Medulla oblongata (tissue), 1 donor: Measurements from ENCODE around the gene DPY19L3.
"Not testable (repeated sequence)": the region's sequence is repeated elsewhere in the genome, so short reads cannot be mapped to it uniquely, and the experiment has no call there.

Experiments
- DNase-seq: peaks from one replicate; pipeline ENCODE4 v3.0.0-alpha.2; 2015; ENCODE audit errors: extremely low spot score

DPY19L3 gene

DNA sequence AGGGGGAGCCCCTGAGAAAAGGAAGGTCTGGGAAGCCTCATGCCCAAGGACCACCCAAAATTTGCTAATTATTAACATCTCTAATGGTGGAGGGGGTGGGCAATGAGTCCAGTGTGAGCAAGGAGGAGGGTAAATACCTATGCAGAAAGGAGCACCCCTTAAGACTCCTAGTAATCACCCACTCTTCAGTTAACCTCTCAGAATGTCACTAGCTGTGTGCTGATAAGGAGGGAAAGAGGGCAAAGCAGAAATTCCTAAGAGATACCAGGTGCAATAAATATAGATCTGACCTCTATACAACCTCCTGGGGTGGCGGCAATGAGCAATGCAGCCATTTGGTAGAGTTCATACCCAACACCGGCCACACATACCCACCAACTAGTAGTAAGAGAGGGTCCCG, 12.7 kb upstream of the DPY19L3 start:
- DNase-seq: no peak

DNA sequence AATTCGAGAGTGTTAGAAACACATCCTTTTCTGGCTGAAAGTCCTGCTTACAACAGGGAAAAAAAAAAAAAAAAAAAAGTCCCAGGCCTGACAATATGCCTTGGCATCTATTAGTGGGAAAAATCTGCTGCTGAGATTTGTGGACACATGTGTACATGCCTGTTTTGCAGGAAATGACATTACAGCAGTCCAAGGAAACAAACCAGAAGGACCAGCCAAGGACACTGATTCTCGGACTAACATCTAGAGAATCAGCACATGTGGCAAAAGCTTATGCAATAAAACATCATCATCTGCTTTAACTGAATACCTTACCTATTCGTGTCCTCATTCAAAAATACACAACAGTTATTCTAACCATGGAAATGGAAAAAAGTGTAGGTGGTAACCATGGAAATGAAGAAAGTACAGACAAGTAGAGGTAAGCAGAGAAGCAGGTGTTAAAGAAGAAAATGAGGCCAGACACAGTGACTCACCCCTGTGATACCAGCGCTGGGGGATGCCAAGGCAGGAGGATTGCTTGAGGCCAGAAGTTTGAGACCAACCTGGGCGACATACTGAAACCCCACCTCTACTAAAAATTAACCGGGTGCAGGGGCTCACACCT, 9.4 kb upstream of the DPY19L3 start:
- DNase-seq: no peak

DNA sequence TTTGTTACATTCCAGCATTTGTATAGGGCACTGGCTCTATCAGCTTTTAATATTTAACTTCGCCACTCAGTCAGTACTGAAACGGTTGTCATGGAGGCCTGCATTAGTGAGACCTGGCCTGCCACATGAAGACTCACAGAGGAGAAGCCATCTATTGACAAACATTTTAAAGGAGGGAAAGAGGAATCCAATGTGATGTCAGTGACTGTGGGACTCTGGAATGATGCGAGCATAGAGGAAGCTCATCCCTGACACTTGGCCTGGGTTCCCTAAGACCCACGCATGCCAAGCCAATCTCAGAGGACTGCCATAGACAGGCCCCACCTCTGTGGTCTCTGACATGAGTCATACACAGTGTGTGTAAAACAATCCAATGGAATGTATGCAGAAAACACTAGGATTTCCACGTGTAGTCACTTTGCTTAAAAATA, 7.9 kb upstream of the DPY19L3 start:
- DNase-seq: no peak

DNA sequence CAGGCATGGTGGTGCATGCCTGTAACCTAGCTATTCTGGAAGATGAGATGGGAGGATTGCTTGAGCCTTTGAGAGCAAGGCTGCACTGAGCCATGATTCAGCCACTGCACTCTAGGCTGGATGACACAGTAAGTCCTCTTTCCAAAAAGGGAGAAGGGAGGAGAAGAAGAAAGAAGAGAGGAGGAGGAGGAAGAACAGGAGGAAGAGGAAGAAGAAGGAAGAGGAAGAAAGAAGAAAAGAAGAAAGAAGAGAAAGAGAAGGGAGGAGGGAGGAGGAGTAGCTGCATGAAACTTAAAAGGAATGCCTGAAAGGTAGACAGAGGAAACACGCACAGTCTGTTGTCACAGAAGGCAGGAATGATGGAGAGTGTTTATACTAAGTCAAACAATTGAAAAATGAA, 3.6 kb upstream of the DPY19L3 start:
- DNase-seq: no peak

GRCh38 chr19:32403291-32403995, 2.1 kb upstream of the DPY19L3 start:
- no peak for DNase-seq

DNA sequence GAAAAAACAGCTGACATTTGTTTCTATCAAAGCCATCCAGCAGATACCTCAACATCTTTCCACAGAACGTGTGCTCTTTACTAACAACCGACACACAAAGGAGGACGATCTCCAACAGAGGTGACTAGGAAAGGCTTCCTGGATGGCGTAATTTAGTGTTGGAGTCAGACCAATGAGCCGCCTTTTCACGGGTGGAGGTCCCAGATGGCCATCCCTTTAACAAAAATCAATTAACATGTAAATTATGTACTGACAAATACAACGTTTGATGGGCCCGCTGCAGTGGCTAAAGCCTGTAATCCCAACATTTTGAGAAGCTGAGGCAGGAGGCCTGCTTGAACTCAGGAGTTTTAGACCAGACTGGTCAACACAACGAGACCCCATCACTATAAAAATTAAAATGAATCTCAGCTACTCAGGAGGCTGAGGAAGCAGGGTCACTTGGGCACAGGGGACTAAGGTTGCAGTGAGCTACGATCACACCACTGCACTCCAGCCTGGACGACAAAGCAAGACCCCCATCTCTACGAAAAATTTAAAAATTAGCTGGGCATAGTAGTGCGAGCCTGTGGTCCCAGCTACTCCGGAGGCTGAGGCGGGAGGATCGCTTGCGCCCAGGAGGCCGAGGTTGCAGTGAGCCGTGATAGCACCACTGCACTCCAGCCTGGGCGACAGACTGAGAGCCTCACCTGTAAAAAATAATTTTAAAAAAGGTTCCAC, 1.2 kb upstream of the DPY19L3 start:
- no peak for DNase-seq

DNA sequence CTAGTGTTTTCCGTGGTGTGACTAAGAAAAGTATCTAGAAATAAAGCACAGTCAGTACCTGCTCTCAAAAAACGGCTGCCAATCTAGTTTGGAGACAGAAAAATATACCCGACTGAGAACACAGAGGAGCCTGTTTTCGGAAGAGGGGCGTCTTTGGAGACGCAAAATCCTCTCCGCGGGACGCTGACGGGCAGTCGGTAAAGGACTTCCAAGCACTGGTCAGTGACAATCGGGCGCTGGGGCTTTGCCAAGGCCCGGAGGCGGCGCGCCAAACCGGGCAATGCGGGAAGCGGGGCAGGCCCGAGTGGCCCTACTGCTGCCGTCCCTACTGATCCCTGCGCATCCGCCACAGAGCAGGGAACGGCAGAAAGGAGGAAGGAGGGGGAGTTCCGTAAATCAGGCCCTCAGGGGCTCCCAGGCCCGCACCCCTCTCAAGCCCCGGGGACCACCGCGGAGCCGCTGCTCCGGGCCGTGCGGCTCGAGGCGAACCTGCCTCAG, 588 bp upstream of the DPY19L3 start:
- peak; percentile 45 for DNase-seq

- DNase-seq: no peak
Observed at GRCh38 chr19:32406161-32407003, 812 bp downstream of the DPY19L3 start.

GRCh38 chr19:32407004-32407992, 1.7 kb downstream of the DPY19L3 start:
- DNase-seq: no peak

DNA sequence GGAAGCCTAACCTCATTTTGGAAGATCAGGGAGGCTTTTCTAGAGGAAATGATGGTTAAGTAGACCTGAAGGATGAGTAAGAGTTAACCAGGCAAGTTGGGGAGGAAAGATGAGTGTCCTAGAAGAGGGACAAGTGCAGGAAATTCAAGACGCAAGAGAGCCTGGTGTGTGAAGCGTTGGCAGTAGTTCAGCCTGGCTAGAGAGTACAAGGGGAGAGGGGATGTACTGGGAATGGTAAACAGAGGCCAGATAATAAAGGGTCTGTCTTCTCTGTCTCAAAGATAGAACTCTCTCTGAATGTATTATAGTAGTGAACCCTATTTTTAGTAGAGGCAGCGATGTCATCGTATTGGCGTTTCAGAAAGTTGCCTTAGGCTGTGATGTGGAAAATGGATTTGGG, 9.7 kb downstream of the DPY19L3 start:
- DNase-seq: peak; percentile 41

GRCh38 chr19:32415669-32416068, 10.1 kb downstream of the DPY19L3 start:
- DNase-seq: no peak

DNA sequence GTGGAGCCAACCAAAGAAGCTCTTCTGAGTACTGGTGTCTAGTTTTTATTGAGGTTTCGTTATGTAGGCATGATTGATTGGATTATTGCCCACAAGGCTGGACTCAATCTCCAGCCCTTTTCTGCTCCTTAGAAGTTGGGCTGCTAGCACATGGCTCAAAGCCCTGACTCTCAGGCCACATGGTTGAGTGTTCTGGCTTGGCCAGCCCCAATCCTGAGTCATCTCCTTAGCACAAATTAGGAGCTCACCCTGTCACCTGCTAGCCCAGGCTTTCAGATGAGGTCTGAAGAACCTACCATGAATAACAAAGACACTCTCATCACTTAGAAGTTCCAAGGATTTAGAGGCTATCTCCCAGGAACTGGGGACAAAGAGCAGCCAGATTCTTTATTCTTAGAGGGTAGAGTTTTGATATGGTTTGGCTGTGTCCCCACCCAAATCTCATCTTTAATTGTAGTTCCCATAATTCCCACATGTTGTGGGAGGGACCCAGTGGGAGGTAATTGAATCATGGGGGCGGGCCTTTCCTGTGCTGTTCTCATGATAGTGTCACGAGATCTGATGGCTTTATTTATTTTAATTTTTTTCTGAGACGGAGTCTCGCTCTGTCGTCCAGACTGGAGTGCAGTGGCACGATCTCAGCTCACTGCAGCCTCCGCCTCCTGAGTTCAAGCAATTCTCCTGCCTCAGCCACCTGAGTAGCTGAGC, 11.3 kb downstream of the DPY19L3 start:
- peak; percentile 12 for DNase-seq

DNA sequence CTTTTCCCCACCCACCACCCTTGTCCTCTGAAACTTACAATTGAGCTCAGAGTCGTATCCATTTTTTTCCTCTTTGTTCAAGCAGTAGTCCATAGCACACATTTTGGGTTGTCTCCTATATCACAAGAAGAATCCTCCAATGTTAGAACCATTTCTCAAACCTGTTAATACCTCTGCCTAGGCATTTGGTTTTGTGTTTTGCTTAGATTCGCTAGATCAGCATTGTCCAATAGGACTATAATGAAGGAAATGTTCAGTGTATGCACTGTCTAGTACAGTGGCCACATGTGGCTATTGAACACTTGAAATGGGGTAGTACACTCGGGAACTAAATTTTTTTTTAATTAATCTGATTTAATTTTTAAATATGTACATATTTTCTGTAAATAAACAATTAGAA, 12.6 kb downstream of the DPY19L3 start:
- DNase-seq: no peak

- peak; percentile 42 for DNase-seq
Observed at GRCh38 chr19:32421589-32422361, 16.2 kb downstream of the DPY19L3 start.

GRCh38 chr19:32422435-32422834, 16.9 kb downstream of the DPY19L3 start:
- DNase-seq: no peak

DNA sequence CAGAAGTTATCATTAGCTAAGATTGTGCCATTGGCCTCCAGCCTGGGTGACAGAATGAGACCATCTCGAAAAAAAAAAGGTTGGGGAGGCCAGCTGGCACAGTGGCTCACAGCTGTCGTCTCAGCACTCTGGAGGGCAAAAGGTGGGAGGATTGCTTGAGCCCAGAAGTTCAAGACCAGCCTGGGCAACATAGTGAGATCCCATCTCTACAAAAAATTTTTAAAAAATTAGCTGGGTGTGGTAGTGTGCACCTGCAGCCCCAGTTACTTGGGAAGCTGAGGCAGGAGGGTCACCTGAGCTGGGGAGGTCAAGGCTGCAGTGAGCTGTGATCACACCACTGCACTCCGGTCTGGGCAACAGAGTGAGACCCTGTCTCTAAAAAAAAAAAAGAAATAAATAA, 18.4 kb downstream of the DPY19L3 start:
- DNase-seq: not testable (repeated sequence)

- no peak for DNase-seq
Observed at GRCh38 chr19:32427536-32427935, 22.0 kb downstream of the DPY19L3 start.

- no peak for DNase-seq
Observed at GRCh38 chr19:32436692-32437091, 31.1 kb downstream of the DPY19L3 start.

DNA sequence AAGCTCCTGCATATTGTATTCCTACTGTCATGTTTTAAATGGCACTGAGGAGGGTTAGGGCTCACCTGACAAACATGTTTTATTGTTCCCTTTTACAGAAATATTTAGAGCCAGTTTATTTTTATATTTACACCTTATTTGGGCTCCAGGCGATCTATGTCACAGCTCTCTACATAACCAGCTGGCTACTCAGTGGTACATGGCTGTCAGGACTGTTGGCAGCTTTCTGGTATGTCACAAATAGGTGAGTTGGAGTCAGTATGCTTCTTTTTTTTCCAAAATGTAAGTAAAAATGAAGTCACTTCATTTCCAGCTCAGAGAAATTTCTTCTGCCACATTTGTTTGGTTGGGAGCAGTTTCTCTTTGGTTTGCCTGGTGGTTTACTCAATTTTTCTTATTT, 31.5 kb downstream of the DPY19L3 start:
- no peak for DNase-seq
